Suprapubic skin (tissue), 4 donors: Measurements from ENCODE around the gene FAM20B.

ENCODE experiments used
- CTCF ChIP-seq, 2 donors: fragments of 200-600 bp in 1 of 2; fragments of 450-650 bp in 1 of 2; sonication (generic) in 1 of 2; IDR thresholded peaks; one replicate each; pipeline ENCODE4 v1.5.1; 2016 to 2019; ENCODE audit warnings: antibody characterized with exemption in 2 of 2, mild to moderate bottlenecking in 1 of 2, moderate library complexity in 1 of 2
- EP300 ChIP-seq: sonication (generic); formaldehyde crosslinking; IDR thresholded peaks from one replicate; pipeline ENCODE4 v1.6.1; 2017; ENCODE audit warnings: antibody characterized with exemption
- POLR2A ChIP-seq, 2 donors: fragments of 450-650 bp; IDR thresholded peaks; one replicate each; pipeline ENCODE4 v1.6.1; 2017; ENCODE audit warnings: antibody characterized with exemption in 2 of 2, mild to moderate bottlenecking in 2 of 2, moderate library complexity in 2 of 2
- POLR2AphosphoS5 ChIP-seq, 3 donors: sonication (generic); formaldehyde crosslinking; IDR thresholded peaks; one replicate each; pipeline ENCODE4 v1.6.1; 2017; ENCODE audit warnings: antibody characterized with exemption in 3 of 3

GRCh38 chr1:179081687-179082332 lies 56.1 kb downstream of the FAM20B start, which contains the start of gene TOR3A:
- TF ChIP-seq POLR2AphosphoS5 (IDR thresholded peaks at IDR 0.05) (peak; percentile 7 to 69 (median 54)), CTCF (IDR thresholded peaks at IDR 0.05) (no peak), POLR2A (IDR thresholded peaks at IDR 0.05) (peak in 1 of 2 donors; percentile 68), EP300 (no peak)
